Stimulated activated CD4-positive, alpha-beta T cell treated with anti-CD3 and anti-CD28 coated beads, Interleukin-1b, Interleukin-23, amount 100 ng/mL, for 1 hour (primary cell): ENCODE results near the gene PPIB.

ENCODE experiments used
- DNase-seq, 2 donors: peaks; one replicate each; pipeline ENCODE4 v3.0.0-alpha.2; 2020; ENCODE audit warnings: low read depth in 2 of 2

The PPIB gene

GRCh38 chr15:64158363-64159134 lies 4.3 kb downstream of the PPIB start:
- DNase-seq = no peak

- no peak for DNase-seq
These were observed 5.2 kb downstream of the PPIB start for GRCh38 chr15:64157599-64158125.

DNA sequence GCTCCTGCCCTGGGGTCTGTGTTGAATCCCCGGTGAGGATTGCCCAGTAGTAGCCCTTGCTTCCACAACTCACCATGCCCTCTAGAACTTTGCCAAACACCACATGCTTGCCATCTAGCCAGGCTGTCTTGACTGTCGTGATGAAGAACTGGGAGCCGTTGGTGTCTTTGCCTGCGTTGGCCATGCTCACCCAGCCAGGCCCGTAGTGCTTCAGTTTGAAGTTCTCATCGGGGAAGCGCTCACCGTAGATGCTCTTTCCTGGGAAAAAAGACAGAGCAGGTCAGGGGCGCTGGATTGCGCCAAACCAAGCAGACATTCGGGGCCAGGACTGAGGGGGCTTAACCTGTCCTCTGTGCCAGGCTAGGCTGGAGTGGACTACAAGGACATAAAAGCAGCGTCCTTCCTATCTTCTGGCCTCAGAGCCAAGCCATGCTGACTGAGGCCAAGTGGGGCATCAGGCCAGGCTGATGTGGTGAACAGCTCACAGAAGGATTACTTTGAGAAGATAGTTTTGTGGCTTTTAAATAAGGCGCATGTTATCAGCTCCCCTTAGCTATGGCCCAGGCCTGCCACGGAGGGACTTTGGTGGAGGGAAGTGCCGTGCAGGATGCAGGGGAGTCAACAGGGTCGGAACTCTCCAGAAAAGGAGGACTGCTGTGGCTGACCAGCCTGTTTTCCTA lies 6.0 kb downstream of the PPIB start:
- no peak for DNase-seq

DNA sequence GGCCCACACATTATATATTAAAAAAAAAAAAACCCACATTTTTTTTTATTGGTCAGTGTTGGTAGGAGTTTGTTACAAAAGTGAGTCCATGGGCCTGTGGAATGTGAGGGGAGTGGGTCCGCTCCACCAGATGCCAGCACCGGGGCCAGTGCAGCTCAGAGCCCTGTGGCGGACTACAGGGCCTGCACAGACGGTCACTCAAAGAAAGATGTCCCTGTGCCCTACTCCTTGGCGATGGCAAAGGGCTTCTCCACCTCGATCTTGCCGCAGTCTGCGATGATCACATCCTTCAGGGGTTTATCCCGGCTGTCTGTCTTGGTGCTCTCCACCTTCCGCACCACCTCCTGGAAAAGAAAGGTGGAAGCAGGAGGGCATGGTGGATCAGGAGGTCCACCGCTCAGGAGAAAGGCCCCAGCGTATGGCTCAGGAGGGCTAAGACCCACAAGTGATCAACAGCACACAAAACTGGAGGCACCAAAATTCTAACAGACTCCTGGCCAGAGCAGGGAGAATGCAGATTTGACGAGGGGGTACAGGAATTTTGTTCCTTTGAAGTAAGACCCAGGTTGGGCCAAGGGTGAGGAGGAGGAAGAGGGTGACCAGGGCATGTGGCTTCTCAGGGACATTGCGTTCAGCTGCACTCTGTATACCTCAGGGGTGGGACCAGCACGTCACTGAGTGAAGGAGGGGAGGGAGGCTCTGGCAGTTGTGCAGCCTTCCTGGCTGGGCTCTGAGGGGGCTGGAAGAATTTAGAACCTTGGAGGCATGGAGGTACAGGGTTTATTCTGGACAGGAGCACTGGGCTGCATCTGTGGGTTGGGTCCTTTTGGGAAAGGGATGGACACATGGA lies 6.8 kb downstream of the PPIB start:
- no peak for DNase-seq

- DNase-seq = peak; percentile 83 to 94
These were observed 9.1 kb downstream of the PPIB start for GRCh38 chr15:64153480-64154367.

- DNase-seq = no peak
These were observed 10.1 kb downstream of the PPIB start for GRCh38 chr15:64152507-64153387.

- no peak for DNase-seq
These were observed 10.9 kb downstream of the PPIB start, which contains the start of gene SNX22 for GRCh38 chr15:64151727-64152506. SNX22 (plus strand) TSS chr15:64151731; CDS start chr15:64151776, 45 bp downstream.

DNA sequence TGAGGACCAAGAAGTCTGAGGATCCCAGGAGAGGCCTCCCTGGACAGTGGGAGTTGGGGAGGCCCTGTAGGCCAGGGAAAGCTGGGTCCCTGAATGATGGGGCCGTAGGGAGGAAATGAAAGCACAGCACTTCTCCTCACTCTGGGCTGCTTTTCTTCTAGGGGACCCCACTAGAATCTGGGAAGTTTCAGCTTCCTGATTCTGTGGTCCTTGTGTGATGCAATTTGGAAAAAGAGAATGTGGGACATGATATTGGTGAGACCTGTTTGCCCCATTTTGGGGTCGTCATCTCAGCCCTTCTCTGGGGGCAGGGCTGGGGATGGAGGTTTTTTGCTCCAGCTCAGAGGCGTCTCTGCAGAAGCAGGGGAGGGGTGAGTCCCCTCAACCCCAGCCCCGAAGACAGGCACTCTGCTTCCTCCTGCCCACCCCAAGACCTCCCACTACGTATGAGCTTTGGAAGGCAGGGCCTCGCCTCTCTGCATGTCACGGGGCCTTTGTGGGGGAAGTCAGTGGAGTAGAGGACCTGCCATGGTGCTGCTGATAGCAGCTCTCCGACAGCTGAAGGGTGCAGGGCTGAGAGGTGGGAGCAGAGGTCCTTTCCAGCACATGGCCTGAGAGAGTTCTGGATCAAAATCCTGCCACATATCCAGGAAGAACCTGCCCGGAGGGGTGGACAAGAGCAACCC lies 12.8 kb downstream of the PPIB start:
- DNase-seq = no peak

- DNase-seq = no peak
These were observed 13.4 kb downstream of the PPIB start for GRCh38 chr15:64149424-64149823.

DNA sequence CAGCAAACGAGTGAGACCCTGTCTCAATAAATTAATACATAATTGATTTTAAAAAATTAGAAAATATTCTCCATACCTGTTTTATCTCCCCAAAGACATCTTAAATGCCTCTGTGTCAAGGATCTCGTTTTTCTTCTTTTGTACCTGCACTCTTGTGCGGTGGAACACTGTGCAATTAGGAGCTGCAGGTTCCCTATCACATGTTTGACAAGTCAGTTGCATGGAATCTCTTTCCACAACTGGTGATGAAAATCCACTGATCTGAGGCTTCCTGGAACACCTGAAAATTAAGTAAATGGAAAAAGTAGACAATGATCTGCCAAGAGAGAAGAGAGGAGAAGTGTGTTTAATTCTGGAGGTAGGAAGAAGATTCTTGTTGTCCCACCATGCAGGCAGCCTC lies 14.2 kb downstream of the PPIB start:
- DNase-seq = no peak

DNA sequence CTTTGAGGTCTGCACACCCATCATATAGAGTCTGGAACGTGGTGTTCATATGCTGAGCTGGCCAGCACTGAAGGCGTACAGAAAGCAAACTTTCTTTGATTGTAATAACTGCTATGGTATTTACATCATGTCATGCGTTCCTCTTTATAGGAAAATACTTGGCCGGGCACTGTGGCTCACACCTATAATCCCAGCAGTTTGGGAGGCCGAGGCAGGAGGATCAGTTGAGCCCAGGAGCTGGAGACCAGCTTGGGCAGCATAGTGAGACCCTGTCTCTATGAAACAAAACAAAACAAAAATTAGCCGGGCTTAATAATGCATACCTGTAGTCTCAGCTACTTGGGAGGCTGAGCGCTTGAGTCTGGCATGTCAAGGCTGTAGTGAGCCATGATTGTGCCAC lies 14.7 kb downstream of the PPIB start:
- no peak for DNase-seq

DNA sequence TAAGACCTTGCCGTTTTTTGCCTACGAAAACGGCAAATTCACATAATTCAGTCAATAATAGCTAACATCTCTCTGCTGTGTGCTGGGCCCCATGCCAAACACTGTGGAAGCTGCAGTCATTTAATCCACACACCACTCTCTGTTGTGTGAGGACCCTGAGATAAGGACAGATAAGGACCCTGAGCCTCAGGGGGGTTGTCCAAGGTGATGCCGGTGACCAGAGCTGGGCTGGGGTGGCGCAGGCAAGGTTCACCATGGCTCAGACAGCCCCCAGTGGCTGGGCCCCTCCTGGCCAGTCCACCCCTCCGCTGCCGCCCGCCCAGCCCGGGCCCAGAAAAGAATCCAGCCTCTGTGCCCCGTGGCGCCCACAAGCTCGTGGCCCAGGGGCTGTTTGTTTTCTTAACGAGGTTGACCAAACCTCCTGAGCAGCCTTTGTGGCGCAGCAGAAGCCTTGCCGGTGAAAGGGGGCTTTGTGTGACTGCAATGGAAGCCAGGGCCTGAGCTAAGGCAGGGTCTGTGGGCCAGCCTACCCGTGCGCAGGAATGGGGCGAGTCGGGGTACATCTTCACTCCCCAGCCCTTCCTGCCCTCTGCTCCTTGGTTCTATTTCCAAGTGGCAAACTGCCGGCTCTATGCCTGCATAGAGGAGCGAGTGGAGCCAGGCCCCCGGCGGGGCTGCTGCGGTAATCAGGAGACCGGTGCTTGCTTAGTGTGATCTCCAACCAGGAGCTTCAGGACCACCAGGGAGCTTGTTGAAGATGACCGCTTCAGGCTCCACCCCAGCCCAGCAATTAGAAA lies 15.7 kb downstream of the PPIB start:
- DNase-seq = no peak

DNA sequence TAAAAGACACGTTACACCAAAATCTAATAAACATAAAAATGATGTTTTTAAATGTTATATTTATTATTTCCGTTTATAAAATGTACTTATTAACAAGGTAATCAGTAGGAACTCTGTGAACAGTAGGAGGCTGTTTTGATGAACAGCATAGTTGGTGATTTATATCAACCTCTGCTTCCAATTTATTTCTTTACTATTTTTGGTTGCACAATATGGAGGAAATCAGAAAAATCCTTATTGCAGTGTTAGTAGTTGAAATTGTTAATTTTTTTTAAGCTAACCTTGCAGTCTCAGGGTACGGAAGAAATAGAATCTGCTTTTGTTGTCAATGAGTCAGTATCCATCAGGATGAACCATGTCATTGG lies 16.3 kb downstream of the PPIB start:
- no peak for DNase-seq

DNA sequence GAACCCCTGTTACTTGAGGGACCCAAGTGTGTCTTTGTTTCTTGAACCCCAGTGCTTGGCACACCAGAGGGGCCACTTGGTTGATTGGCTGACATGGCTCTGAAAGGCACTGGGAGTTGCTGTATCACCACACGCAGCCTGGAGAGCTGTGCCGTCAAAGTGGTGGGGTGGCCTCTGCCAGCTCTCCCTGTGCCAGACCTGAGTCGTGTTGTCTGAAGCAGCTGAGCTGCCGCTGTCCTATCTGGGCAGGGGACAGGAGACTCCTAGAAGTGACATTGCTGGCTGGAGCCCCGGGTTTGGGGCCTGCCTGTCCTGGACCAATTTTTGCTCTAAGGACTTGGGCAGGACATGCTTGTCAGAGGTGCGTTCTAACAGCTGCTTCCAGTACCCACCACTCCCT lies 16.8 kb downstream of the PPIB start:
- DNase-seq = no peak

DNA sequence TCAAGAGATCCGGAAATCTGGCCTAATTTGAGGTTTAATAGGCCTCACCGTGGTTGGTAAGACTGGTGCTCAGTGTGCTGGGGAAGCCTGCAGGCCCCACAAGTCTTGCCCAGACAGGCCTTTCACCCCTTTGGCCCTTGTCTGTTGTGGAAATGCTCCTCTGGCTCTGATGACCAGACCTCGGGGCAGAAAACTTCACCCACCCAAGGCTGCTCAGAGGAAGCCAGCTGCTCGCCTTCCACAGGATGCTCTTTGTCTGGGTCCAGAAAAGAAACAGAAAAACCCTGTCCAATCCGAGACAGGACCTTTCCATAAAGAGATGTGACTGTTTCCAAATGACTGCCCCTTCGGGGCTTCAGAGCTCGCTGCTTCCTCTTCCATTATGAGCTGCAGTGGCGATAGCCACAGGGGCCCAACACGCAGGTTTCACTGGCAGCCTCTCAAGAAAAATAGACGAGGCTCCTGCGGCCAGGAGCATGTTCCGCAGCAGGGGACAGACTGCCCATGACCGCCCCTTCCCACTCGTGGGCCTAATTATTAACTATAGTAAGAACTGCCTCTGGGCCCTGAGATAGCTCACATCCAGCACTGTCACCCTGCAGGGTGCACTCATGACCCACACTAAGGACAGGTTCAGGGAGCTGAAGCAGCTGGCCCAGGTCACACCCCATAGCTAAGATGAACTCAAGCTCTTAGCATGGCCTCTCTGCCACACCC lies 18.1 kb downstream of the PPIB start:
- no peak for DNase-seq

- DNase-seq = no peak
These were observed 18.6 kb downstream of the PPIB start for GRCh38 chr15:64144192-64144564.

DNA sequence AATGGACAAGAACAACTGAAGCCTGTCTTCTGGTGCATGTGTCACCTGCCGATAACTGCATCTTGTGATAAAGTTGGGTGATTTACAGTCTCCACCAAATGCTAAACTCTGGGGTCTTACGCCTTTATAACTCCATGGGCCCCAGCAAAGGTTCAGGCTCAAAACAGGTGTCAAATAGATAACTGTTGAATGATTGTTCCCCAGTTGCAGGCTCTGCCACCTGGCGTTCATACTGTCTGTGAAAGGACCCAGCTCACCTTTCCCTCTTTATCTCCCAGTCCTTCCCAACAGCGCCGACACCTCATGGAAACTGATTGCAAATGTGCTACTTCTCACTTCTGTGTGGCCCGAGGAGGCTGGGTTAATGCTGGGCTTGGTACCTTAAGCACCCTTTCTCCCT lies 19.5 kb downstream of the PPIB start:
- no peak for DNase-seq
